ENCODE measurements around the gene INHBC. TPM values are rescaled to one million over a fixed set of nuclear protein-coding genes. Genes with fewer than 3 reads are reported as not detected.
A peak's percentile ranks its signal among the peaks of the same experiment; 100 is the strongest.

Gene INHBC
- total RNA-seq, 2 donors from 2014 or later: not detected

- no peak for ATAC-seq (ENCODE audit: insufficient number of reproducible peaks, low FRiP score, low read depth)
- H3K36me3 ChIP-seq: no peaks in the 10 kb centered on the region
- DNase-seq (ENCODE audit: low spot score): no peak
- TF ChIP-seq CTCF (IDR thresholded peaks at IDR 0.05): no peak
- peak overlapping the region; percentile 58 to 75 for H3K27ac ChIP-seq
- peak overlapping the region; percentile 71 for H3K4me3 ChIP-seq
- peaks cover 12 to 18% of the 10 kb centered on the region in 2 donors for H3K4me1 ChIP-seq (ENCODE audit: control insufficient read depth in 1 of 2, low read depth in 2 of 2)
- H3K9me3 ChIP-seq: no peaks in the 10 kb centered on the region
- H3K27me3 ChIP-seq (replicated peaks; ENCODE audit: insufficient read depth): no peaks in the 10 kb centered on the region
These were observed 26.8 kb downstream of the INHBC start for GRCh38 chr12:57461276-57461916.

GRCh38 chr12:57461917-57462250 is 27.3 kb downstream of the INHBC start:
- ATAC-seq (ENCODE audit: insufficient number of reproducible peaks, low FRiP score, low read depth) (no peak), DNase-seq (ENCODE audit: low spot score) (no peak)
- no peaks in the 10 kb centered on the region for H3K27me3 ChIP-seq (replicated peaks; ENCODE audit: insufficient read depth)
- peaks cover 12 to 18% of the 10 kb centered on the region in 2 donors for H3K4me1 ChIP-seq (ENCODE audit: control insufficient read depth in 1 of 2, low read depth in 2 of 2)
- TF ChIP-seq CTCF (IDR thresholded peaks at IDR 0.05): no peak
- H3K4me3 ChIP-seq: peak overlapping the region; percentile 71
- peak overlapping the region; percentile 58 to 75 for H3K27ac ChIP-seq
- H3K36me3 ChIP-seq: no peaks in the 10 kb centered on the region
- H3K9me3 ChIP-seq: no peaks in the 10 kb centered on the region

GRCh38 chr12:57462251-57462911 is 27.8 kb downstream of the INHBC start:
- no peaks in the 10 kb centered on the region for H3K9me3 ChIP-seq
- peak overlapping the region; percentile 71 for H3K4me3 ChIP-seq
- H3K27me3 ChIP-seq (replicated peaks; ENCODE audit: insufficient read depth): no peaks in the 10 kb centered on the region
- TF ChIP-seq CTCF (IDR thresholded peaks at IDR 0.05): peak; percentile 91
- H3K36me3 ChIP-seq: no peaks in the 10 kb centered on the region
- DNase-seq (ENCODE audit: low spot score) (peak; percentile 72), ATAC-seq (ENCODE audit: insufficient number of reproducible peaks, low FRiP score, low read depth) (peak; percentile 61)
- H3K27ac ChIP-seq: peak overlapping the region; percentile 58 to 75
- peaks cover 12 to 18% of the 10 kb centered on the region in 2 donors for H3K4me1 ChIP-seq (ENCODE audit: control insufficient read depth in 1 of 2, low read depth in 2 of 2)

- Histone ChIP-seq H3K27ac (peak overlapping the region; percentile 58 to 75), H3K4me3 (peak overlapping the region; percentile 71)
- ATAC-seq (ENCODE audit: insufficient number of reproducible peaks, low FRiP score, low read depth): no peak
These were observed 28.3 kb downstream of the INHBC start for GRCh38 chr12:57462912-57463253.

More at GRCh38 chr12:57462912-57463253, 28.3 kb downstream of the INHBC start:
- no peaks in the 10 kb centered on the region for H3K9me3 ChIP-seq
- H3K36me3 ChIP-seq: no peaks in the 10 kb centered on the region
- no peaks in the 10 kb centered on the region for H3K27me3 ChIP-seq (replicated peaks; ENCODE audit: insufficient read depth)
- no peak for DNase-seq (ENCODE audit: low spot score)
- H3K4me1 ChIP-seq (ENCODE audit: control insufficient read depth in 1 of 2, low read depth in 2 of 2): peaks cover 12 to 18% of the 10 kb centered on the region in 2 donors
- TF ChIP-seq CTCF (IDR thresholded peaks at IDR 0.05): peak; percentile 20
